ENCODE results near the gene MAP3K20. TPM values are rescaled to one million over a fixed set of nuclear protein-coding genes. Genes with fewer than 3 reads are reported as not detected.
"Not testable (repeated sequence)": the region's sequence is repeated elsewhere in the genome, so short reads cannot be mapped to it uniquely, and the experiment has no call there.

Gene MAP3K20
- polyA plus RNA-seq, 6 donors from 2014 or later, result 6.0 to 15.4 (median 9.6) TPM

DNA sequence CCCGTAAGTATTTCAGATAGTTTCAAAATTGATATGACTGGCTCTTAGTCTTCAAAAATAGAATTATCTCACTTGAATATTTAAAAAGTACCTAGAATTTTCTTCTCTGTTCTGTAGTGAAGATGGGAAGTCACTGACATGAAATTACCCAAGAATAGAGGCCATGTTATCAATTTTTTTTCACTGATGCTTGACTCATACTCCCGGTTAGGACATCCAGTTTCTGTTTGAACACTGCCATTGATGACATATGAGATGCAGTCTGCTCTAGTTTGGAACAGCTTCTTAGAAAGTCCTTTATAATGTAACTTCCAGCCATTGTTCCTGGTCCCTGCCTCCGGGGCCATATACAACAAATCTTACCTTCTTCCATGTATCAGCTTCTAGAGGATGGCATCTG, 26.0 kb downstream of the MAP3K20 start:
- ATAC-seq (ENCODE audit: low read depth in 2 of 2) (no peak), DNase-seq (no peak)
- no peaks in the 10 kb centered on the region for H3K36me3 Mint-ChIP-seq
- H3K4me1 Mint-ChIP-seq, result peaks cover 0 to 4% (median 0%) of the 10 kb centered on the region in 3 donors
- no peaks in the 10 kb centered on the region for H3K27me3 Mint-ChIP-seq
- no peaks in the 10 kb centered on the region for H3K9me3 Mint-ChIP-seq
- H3K4me3 Mint-ChIP-seq, result no peak overlapping the region
- H3K27ac Mint-ChIP-seq, result peak overlapping the region in 1 of 6 donors; percentile 48

DNA sequence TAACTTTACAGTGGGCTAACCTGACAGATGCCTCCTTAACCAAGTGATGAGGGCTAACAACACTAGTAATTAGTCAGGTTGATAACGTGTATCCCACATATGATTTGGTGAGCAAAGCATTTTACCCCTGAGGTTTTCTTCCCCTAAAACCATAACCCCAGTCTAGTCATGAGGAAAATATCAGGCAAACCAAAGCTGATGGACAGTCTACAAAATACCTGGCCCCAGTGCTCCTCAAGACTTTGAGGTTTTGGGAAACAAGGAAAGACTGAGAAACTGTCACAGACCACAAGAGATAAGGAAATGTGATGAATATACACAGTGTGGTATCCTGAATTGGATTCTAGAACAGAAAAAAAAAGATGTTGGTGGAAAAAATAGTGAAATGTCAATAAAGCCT, 28.5 kb downstream of the MAP3K20 start:
- H3K27me3 Mint-ChIP-seq, result no peaks in the 10 kb centered on the region
- DNase-seq (no peak), ATAC-seq (ENCODE audit: low read depth in 2 of 2) (no peak)
- H3K36me3 Mint-ChIP-seq, result no peaks in the 10 kb centered on the region
- H3K4me1 Mint-ChIP-seq, result peaks cover 0 to 8% (median 0%) of the 10 kb centered on the region in 3 donors
- no peaks in the 10 kb centered on the region for H3K9me3 Mint-ChIP-seq
- H3K4me3 Mint-ChIP-seq, result no peak overlapping the region
- H3K27ac Mint-ChIP-seq, result peak overlapping the region in 1 of 6 donors; percentile 18

- peaks cover 0 to 5% (median 0%) of the 10 kb centered on the region in 7 donors for H3K9me3 Mint-ChIP-seq
- no peaks in the 10 kb centered on the region for H3K27me3 Mint-ChIP-seq
- peaks cover 0 to 5% (median 0%) of the 10 kb centered on the region in 3 donors for H3K4me1 Mint-ChIP-seq
- peak overlapping the region in 1 of 6 donors; percentile 21 for H3K27ac Mint-ChIP-seq
- ATAC-seq (ENCODE audit: low read depth in 2 of 2) (no peak), DNase-seq (no peak)
- no peak overlapping the region for H3K4me3 Mint-ChIP-seq
- no peaks in the 10 kb centered on the region for H3K36me3 Mint-ChIP-seq
Observed at GRCh38 chr2:173106959-173107628, 31.4 kb downstream of the MAP3K20 start.

DNA sequence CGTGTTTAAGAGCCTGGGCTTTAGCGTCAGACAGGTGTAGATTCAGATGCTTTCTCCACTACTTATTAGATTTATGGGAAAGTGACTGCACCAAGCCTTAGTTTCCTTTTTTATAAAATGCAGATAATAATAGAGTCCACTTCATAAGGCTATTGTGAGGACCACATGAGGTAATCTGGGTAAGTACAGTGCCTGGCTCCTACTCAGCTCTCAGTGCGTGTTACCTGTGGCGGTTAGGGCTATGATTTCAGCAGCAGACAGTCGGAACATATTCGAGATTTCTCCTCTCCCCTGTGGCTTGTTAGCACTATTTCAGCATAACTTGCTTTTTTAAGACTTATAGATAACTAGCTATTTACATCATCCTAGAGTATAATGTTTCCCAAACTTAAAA, 32.0 kb downstream of the MAP3K20 start:
- DNase-seq (no peak), ATAC-seq (ENCODE audit: low read depth in 2 of 2) (no peak)

DNA sequence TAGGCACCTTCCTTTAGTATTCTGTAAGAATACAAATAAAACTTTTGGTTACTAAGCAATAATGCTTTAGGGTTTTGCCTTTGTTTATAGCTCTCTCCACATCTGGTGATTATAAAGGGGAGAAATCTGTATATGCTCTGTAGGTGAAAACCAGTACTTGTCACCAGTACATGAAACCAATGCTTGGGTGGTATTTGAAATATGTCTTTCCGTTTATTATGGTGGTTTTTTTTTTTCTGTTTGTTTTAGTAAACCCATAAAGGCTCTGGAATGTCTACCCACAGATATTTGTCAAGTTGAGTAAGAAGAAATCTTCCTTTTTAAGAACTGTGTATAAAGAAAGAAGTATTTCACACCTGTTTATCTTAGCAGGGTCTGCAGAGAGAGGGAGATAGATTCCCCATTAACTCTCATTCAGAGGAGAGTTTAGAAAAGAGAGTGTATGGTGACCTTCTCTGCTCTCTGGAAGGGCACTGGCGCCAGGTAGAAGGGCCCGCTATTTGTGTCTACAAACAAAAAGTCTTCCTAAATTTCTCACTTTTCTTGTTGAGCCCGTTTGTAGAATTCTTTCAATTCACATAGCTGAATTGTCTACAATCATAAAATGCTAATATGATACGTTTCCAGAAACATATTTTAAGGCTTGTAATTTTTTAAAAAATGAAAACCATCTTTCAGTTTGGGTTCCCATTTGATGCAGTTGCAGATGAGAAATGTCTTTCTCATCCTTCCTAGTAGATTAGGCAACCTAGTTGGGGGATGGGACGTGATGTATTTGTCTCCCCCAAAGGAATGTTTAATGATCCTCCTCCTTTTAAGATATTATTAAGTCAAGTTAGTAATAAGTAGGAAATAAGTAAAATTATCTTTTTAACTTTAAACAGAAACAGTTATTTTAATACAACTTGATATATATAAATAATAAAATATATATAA, 33.9 kb downstream of the MAP3K20 start:
- no peaks in the 10 kb centered on the region for H3K36me3 Mint-ChIP-seq
- peaks cover 0 to 9% (median 0%) of the 10 kb centered on the region in 7 donors for H3K9me3 Mint-ChIP-seq
- DNase-seq, result no peak
- H3K27ac Mint-ChIP-seq, result peak overlapping the region in 2 of 6 donors; percentile 8 to 14
- no peaks in the 10 kb centered on the region for H3K27me3 Mint-ChIP-seq
- ATAC-seq (ENCODE audit: low read depth in 2 of 2), result no peak
- H3K4me1 Mint-ChIP-seq, result peaks cover 7 to 19% (median 12%) of the 10 kb centered on the region in 3 donors
- no peak overlapping the region for H3K4me3 Mint-ChIP-seq

More for the DNA sequence above, 32.0 kb downstream of the MAP3K20 start:
- H3K4me1 Mint-ChIP-seq, result peaks cover 0 to 6% (median under 1%) of the 10 kb centered on the region in 3 donors
- peaks cover 0 to 7% (median 0%) of the 10 kb centered on the region in 7 donors for H3K9me3 Mint-ChIP-seq
- H3K27me3 Mint-ChIP-seq, result no peaks in the 10 kb centered on the region
- no peak overlapping the region for H3K4me3 Mint-ChIP-seq
- no peak overlapping the region for H3K27ac Mint-ChIP-seq
- H3K36me3 Mint-ChIP-seq, result no peaks in the 10 kb centered on the region

- Mint-ChIP-seq H3K4me3 (no peak overlapping the region), H3K9me3 (peaks cover 0 to 9% (median 0%) of the 10 kb centered on the region in 7 donors), H3K36me3 (peaks cover 0 to 7% of the 10 kb centered on the region in 2 donors), H3K27me3 (no peaks in the 10 kb centered on the region), H3K27ac (no peak overlapping the region), H3K4me1 (peaks cover 22 to 39% (median 33%) of the 10 kb centered on the region in 3 donors)
- ATAC-seq (ENCODE audit: low read depth in 2 of 2), result no peak
- no peak for DNase-seq
Observed at GRCh38 chr2:173117678-173118077, 42.0 kb downstream of the MAP3K20 start.

- ATAC-seq (ENCODE audit: low read depth in 2 of 2) (no peak), DNase-seq (no peak)
Observed at GRCh38 chr2:173118395-173118794, 42.7 kb downstream of the MAP3K20 start.

DNA sequence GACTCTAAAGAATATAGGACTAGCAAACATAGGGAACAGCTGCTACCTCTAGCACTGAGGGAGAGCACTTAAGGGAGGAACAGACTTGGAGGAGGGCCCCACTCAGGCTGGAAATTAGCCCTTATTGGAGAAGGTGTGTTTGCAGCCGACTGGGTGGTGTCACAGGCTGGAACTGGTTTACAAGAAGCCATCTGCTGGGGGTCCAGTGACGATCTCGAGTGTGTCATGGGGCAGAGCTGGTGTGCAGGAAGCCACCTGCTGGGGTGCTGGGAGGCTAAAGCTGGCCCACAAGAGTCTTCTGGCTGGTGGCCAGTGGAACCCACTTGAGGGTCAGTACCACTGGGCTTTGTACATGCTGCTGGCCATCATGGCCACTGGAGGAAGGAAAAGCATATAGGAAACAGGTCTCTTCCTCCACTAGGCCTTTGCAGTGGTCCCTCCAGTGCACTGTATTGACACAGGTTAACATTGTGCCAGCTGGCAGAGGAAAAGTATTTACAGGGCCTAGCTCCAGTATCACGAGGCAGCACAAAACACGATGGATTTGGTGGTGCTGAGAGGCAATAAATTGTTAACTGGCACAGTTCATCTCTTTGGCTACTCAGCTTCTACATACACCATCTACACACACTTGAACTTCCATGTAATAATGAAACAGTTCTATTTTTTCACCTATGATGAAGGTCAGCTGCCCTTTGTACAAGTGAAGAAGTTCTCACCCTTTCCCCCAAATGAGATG, 43.6 kb downstream of the MAP3K20 start:
- no peak for DNase-seq
- Mint-ChIP-seq H3K27me3 (no peaks in the 10 kb centered on the region), H3K36me3 (peaks cover 0 to 7% of the 10 kb centered on the region in 2 donors), H3K4me3 (no peak overlapping the region), H3K9me3 (peaks cover 0 to 4% (median 0%) of the 10 kb centered on the region in 7 donors), H3K4me1 (peaks cover 15 to 41% (median 32%) of the 10 kb centered on the region in 3 donors), H3K27ac (peak overlapping the region in 4 of 6 donors; percentile 26 to 89 (median 58))
- ATAC-seq (ENCODE audit: low read depth in 2 of 2), result no peak

More at GRCh38 chr2:173118395-173118794, 42.7 kb downstream of the MAP3K20 start:
- Mint-ChIP-seq H3K36me3 (peaks cover 0 to 7% of the 10 kb centered on the region in 2 donors), H3K27me3 (no peaks in the 10 kb centered on the region), H3K9me3 (peaks cover 0 to 8% (median 0%) of the 10 kb centered on the region in 7 donors), H3K4me3 (no peak overlapping the region), H3K4me1 (peaks cover 17 to 38% (median 33%) of the 10 kb centered on the region in 3 donors), H3K27ac (peak overlapping the region in 1 of 6 donors; percentile 72)

DNA sequence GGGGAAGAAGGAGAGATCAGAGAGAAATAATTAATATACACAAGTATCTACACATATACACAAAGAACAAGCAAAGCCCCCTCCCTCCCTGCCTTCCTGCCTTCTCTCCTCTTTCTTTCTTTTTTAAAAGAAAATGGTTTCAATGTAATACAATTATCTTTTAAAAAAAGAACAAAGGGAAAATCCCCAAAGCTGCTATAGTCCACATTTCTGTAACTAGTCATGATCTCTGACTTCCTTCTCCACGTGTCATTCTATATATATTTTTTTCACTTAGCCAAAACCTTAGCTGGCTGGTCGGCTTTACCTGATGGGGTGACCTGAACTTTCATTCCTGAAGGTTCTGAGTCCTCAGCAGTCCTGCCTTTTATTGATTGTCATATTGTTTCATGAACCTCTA, 44.3 kb downstream of the MAP3K20 start:
- peak overlapping the region in 3 of 6 donors; percentile 33 to 89 (median 64) for H3K27ac Mint-ChIP-seq
- H3K9me3 Mint-ChIP-seq, result peaks cover 0 to 4% (median 0%) of the 10 kb centered on the region in 7 donors
- peaks cover 0 to 7% of the 10 kb centered on the region in 2 donors for H3K36me3 Mint-ChIP-seq
- no peak overlapping the region for H3K4me3 Mint-ChIP-seq
- no peaks in the 10 kb centered on the region for H3K27me3 Mint-ChIP-seq
- DNase-seq (no peak), ATAC-seq (ENCODE audit: low read depth in 2 of 2) (peak in 1 of 2 donors; percentile 18)
- peaks cover 15 to 43% (median 36%) of the 10 kb centered on the region in 3 donors for H3K4me1 Mint-ChIP-seq

- ATAC-seq (ENCODE audit: low read depth in 2 of 2) (no peak), DNase-seq (no peak)
- no peaks in the 10 kb centered on the region for H3K27me3 Mint-ChIP-seq
- no peaks in the 10 kb centered on the region for H3K36me3 Mint-ChIP-seq
- no peaks in the 10 kb centered on the region for H3K9me3 Mint-ChIP-seq
- no peak overlapping the region for H3K4me3 Mint-ChIP-seq
- H3K27ac Mint-ChIP-seq, result no peak overlapping the region
- peaks cover 15 to 38% (median 35%) of the 10 kb centered on the region in 3 donors for H3K4me1 Mint-ChIP-seq
Observed at GRCh38 chr2:173122936-173123335, 47.3 kb downstream of the MAP3K20 start.

GRCh38 chr2:173124441-173124840, 48.8 kb downstream of the MAP3K20 start:
- Mint-ChIP-seq H3K27me3 (no peaks in the 10 kb centered on the region), H3K36me3 (peaks cover 0 to 4% of the 10 kb centered on the region in 2 donors), H3K4me1 (peaks cover 13 to 31% (median 30%) of the 10 kb centered on the region in 3 donors), H3K4me3 (peak overlapping the region in 1 of 8 donors; percentile 21), H3K9me3 (no peaks in the 10 kb centered on the region), H3K27ac (no peak overlapping the region)
- DNase-seq (no peak), ATAC-seq (ENCODE audit: low read depth in 2 of 2) (no peak)

DNA sequence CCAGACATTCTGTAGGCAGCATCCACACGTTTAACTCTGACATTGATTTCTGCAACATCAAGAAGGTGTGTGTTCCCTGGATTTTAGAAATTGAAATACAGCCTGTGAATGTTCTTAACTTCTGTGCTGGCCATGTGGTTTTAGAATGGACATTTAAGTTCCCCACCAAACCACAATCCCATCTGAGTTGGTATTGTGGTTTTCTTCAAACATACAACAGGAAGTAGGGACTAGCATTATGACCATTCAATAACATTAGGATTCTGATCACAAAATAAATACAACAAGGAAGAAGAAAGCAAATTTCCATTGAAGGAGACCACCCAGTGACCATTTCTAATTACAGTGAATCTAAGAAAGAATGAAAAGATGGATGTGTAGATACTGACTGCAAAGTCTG, 51.2 kb downstream of the MAP3K20 start:
- Mint-ChIP-seq H3K9me3 (no peaks in the 10 kb centered on the region), H3K4me3 (no peak overlapping the region), H3K27me3 (no peaks in the 10 kb centered on the region), H3K36me3 (peaks cover 0 to 5% of the 10 kb centered on the region in 2 donors), H3K4me1 (peaks cover 0 to 26% (median 19%) of the 10 kb centered on the region in 3 donors), H3K27ac (no peak overlapping the region)
- DNase-seq (no peak), ATAC-seq (ENCODE audit: low read depth in 2 of 2) (no peak)

- not testable (repeated sequence) for H3K9me3 Mint-ChIP-seq; ATAC-seq (ENCODE audit: low read depth in 2 of 2); H3K27ac Mint-ChIP-seq; H3K27me3 Mint-ChIP-seq; DNase-seq; H3K36me3 Mint-ChIP-seq; H3K4me3 Mint-ChIP-seq
- peaks cover 0 to 23% (median 14%) of the 10 kb centered on the region in 3 donors for H3K4me1 Mint-ChIP-seq
Observed at GRCh38 chr2:173128132-173128531, 52.5 kb downstream of the MAP3K20 start.
